NT2/D1 (cell line): Measurements from ENCODE around the gene PTH2R.
"Not testable (repeated sequence)": the region's sequence is repeated elsewhere in the genome, so short reads cannot be mapped to it uniquely, and the experiment has no call there.

Experiments
- DNase-seq: peaks from one replicate; pipeline ENCODE4 v3.0.0-alpha.2; 2011; ENCODE audit warnings: low read depth, low spot score
- H3K27me3 ChIP-seq: 2 replicates; pipeline ENCODE4 v1.6.0; 2011; ENCODE audit warnings: mild to moderate bottlenecking; ENCODE audit not compliant: insufficient read length, insufficient read depth
- H3K36me3 ChIP-seq: 2 replicates; pipeline ENCODE4 v1.6.1; 2011; ENCODE audit warnings: mild to moderate bottlenecking, low read length, mixed read lengths; ENCODE audit not compliant: insufficient read depth, insufficient read length
- H3K4me1 ChIP-seq: 2 replicates; pipeline ENCODE4 v1.5.1; 2011; ENCODE audit not compliant: insufficient read depth, insufficient read length
- H3K4me3 ChIP-seq: 2 replicates; pipeline ENCODE4 v1.5.1; 2011; ENCODE audit warnings: low read depth; ENCODE audit not compliant: insufficient read length
- H3K9ac ChIP-seq: 2 replicates; pipeline ENCODE4 v1.6.0; 2011; ENCODE audit warnings: low read depth; ENCODE audit not compliant: insufficient read length
- H3K9me3 ChIP-seq: 2 replicates; pipeline ENCODE4 v1.5.1; 2011; ENCODE audit warnings: mild to moderate bottlenecking, low read length; ENCODE audit not compliant: insufficient read depth
- SUZ12 ChIP-seq: IDR thresholded peaks from 2 replicates; pipeline ENCODE4 v1.6.1; 2011; ENCODE audit not compliant: insufficient read length, insufficient read depth; ENCODE audit errors: extremely low read depth
- YY1 ChIP-seq: IDR thresholded peaks from 2 replicates; pipeline ENCODE4 v1.6.1; 2011; ENCODE audit not compliant: insufficient read length, insufficient read depth
- ZNF274 ChIP-seq: IDR thresholded peaks from 2 replicates; pipeline ENCODE4 v1.6.1; 2011; ENCODE audit warnings: mild to moderate bottlenecking, low read depth, low read length

Gene PTH2R

GRCh38 chr2:208466920-208467298 lies 60.3 kb downstream of the PTH2R start:
- no peak for DNase-seq
- Histone ChIP-seq H3K36me3 (no peaks in the 10 kb centered on the region), H3K4me1 (no peaks in the 10 kb centered on the region), H3K9me3 (peaks cover 12% of the 10 kb centered on the region; the same call in 1 of the 2 replicates), H3K4me3 (no peak overlapping the region), H3K27me3 (no peaks in the 10 kb centered on the region), H3K9ac (no peak overlapping the region)
- TF ChIP-seq YY1 (no peak), SUZ12 (no peak), ZNF274 (no peak)

GRCh38 chr2:208467564-208467963 lies 61.0 kb downstream of the PTH2R start:
- no peak overlapping the region for H3K9ac ChIP-seq
- H3K36me3 ChIP-seq: no peaks in the 10 kb centered on the region
- H3K4me3 ChIP-seq: no peak overlapping the region
- H3K9me3 ChIP-seq: peaks cover 12% of the 10 kb centered on the region; the same call in 1 of the 2 replicates
- H3K27me3 ChIP-seq: no peaks in the 10 kb centered on the region
- H3K4me1 ChIP-seq: no peaks in the 10 kb centered on the region
- no peak for TF ChIP-seq ZNF274
- no peak for TF ChIP-seq SUZ12
- TF ChIP-seq YY1: no peak
- no peak for DNase-seq

GRCh38 chr2:208477741-208478140 lies 71.1 kb downstream of the PTH2R start:
- no peak for DNase-seq
- peaks cover 3% of the 10 kb centered on the region; the same call in 1 of the 2 replicates for H3K9me3 ChIP-seq
- TF ChIP-seq ZNF274 (no peak), YY1 (no peak), SUZ12 (no peak)

GRCh38 chr2:208479342-208479741 lies 72.8 kb downstream of the PTH2R start:
- Histone ChIP-seq H3K4me1 (no peaks in the 10 kb centered on the region), H3K27me3 (no peaks in the 10 kb centered on the region), H3K9me3 (peaks cover 8% of the 10 kb centered on the region), H3K36me3 (no peaks in the 10 kb centered on the region), H3K4me3 (no peak overlapping the region), H3K9ac (no peak overlapping the region)
- TF ChIP-seq YY1 (no peak), SUZ12 (no peak), ZNF274 (no peak)
- DNase-seq: no peak

More at GRCh38 chr2:208477741-208478140, 71.1 kb downstream of the PTH2R start:
- Histone ChIP-seq H3K4me3 (no peak overlapping the region), H3K36me3 (no peaks in the 10 kb centered on the region), H3K9ac (no peak overlapping the region), H3K4me1 (no peaks in the 10 kb centered on the region), H3K27me3 (no peaks in the 10 kb centered on the region)

DNA sequence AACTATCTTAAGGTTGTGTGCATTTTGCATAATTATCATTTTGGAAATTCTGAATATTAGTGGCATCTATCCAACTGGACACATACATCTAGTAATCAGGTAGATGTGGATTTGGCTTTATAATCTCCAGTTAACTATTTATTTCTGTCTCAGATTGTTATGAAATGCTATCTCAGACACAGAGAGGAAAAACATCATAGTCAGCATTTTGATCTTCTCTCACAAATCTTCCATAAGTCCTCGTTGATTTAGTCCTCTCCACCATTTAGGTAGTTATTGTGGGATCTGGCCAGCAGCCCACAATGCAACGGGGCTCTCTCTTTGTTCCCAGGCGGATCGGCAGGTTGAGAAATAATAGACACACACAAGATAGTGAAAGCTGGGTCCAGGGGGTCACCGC lies 75.4 kb downstream of the PTH2R start:
- H3K9me3 ChIP-seq, H3K4me3 ChIP-seq, H3K36me3 ChIP-seq, DNase-seq, H3K9ac ChIP-seq, H3K27me3 ChIP-seq, H3K4me1 ChIP-seq: not testable (repeated sequence)

GRCh38 chr2:208482453-208483015 lies 75.9 kb downstream of the PTH2R start:
- not testable (repeated sequence) for H3K4me1 ChIP-seq, H3K9me3 ChIP-seq, DNase-seq, H3K36me3 ChIP-seq, H3K27me3 ChIP-seq, H3K4me3 ChIP-seq, H3K9ac ChIP-seq

DNA sequence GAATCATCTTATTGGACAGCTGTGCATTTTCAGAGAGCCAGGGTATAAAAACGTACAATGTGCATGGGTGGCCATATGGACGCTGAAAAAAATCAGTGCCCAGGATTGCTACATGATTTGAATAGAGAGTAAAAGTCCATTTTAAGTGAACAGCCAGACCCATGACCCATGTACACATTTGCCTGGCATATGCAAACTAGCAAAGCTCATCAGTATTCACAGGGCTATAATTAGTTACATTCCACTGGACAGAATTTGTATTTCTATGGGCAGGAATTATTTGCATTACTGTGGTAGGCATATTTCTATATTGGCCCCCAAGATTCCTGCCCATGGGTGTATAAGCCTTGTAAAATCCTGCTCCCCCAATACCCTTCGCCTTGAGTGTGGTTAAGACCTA lies 78.8 kb downstream of the PTH2R start:
- TF ChIP-seq YY1: no peak
- TF ChIP-seq SUZ12: no peak
- TF ChIP-seq ZNF274: no peak
- Histone ChIP-seq H3K27me3 (no peaks in the 10 kb centered on the region), H3K9me3 (peaks cover 8% of the 10 kb centered on the region), H3K4me1 (no peaks in the 10 kb centered on the region), H3K9ac (no peak overlapping the region), H3K4me3 (no peak overlapping the region), H3K36me3 (no peaks in the 10 kb centered on the region)
- no peak for DNase-seq
